Thymus (tissue), 11 donors: ENCODE measurements around the gene GPT2. TPM values are rescaled to one million over a fixed set of nuclear protein-coding genes. Genes with fewer than 3 reads are reported as not detected.
"Not testable (repeated sequence)": the region's sequence is repeated elsewhere in the genome, so short reads cannot be mapped to it uniquely, and the experiment has no call there.

ENCODE experiments used
- DNase-seq, 9 donors: peaks; one replicate each; pipeline ENCODE4 v3.0.0-alpha.2; 2013; ENCODE audit warnings: low spot score in 9 of 9, low read depth in 6 of 9, missing footprints in 1 of 9
- H3K27ac ChIP-seq, 2 donors: one replicate each; pipeline ENCODE4 v1.5.1; 2013; ENCODE audit warnings: control low read depth in 1 of 2, low read depth in 1 of 2, low read length in 1 of 2, mild to moderate bottlenecking in 1 of 2, moderate library complexity in 1 of 2
- H3K27me3 ChIP-seq, 2 donors: one replicate each; pipeline ENCODE4 v1.5.1; 2013; ENCODE audit warnings: low read length in 1 of 2; ENCODE audit not compliant: control insufficient read depth in 2 of 2, insufficient read depth in 1 of 2
- H3K36me3 ChIP-seq, 2 donors: one replicate each; pipeline ENCODE4 v1.5.1; 2013; ENCODE audit warnings: low read length in 1 of 2, mild to moderate bottlenecking in 1 of 2, moderate library complexity in 1 of 2; ENCODE audit not compliant: control insufficient read depth in 2 of 2, insufficient read depth in 2 of 2
- H3K4me1 ChIP-seq, 2 donors: one replicate each; pipeline ENCODE4 v1.5.1; 2013; ENCODE audit warnings: low read length in 2 of 2; ENCODE audit not compliant: control insufficient read depth in 2 of 2, insufficient read depth in 2 of 2
- H3K4me3 ChIP-seq, 2 donors: one replicate each; pipeline ENCODE4 v1.5.1; 2013; ENCODE audit warnings: low read length in 2 of 2, control low read depth in 1 of 2, mild to moderate bottlenecking in 1 of 2
- H3K9me3 ChIP-seq, 2 donors: one replicate each; pipeline ENCODE4 v1.5.1; 2013; ENCODE audit warnings: low read length in 1 of 2, mild to moderate bottlenecking in 1 of 2; ENCODE audit not compliant: control insufficient read depth in 2 of 2, insufficient read depth in 1 of 2
- WGBS: extraction: QIAGEN DNeasy Blood & Tissue Kit; methylation state at CpG from one replicate; pipeline ENCODE4 v1.1.7; 2013; 5-methylcytosine and 5-hydroxymethylcytosine counted together
- polyA plus RNA-seq: library from polyadenylated mRNA; stranded (reverse); fragments of 200-250 nt; gene quantifications from one replicate; pipeline ENCODE4 v1.2.3, GENCODE V29; 2013
- total RNA-seq: library from RNA; stranded (reverse); fragments of 120-200 nt; gene quantifications from one replicate; pipeline ENCODE4 v1.2.4, GENCODE V29; 2013
- donor health status: healthy.

GPT2 gene
- total and polyA plus RNA-seq, 2 donors = 4.3 to 20.4 TPM

GRCh38 chr16:46924402-46924801 is 40.2 kb downstream of the GPT2 start:
- Histone ChIP-seq H3K27me3 (no peaks in the 10 kb centered on the region), H3K4me1 (no peaks in the 10 kb centered on the region), H3K9me3 (no peaks in the 10 kb centered on the region), H3K27ac (no peak overlapping the region), H3K4me3 (no peak overlapping the region), H3K36me3 (no peaks in the 10 kb centered on the region)
- DNase-seq = no peak
- 98% methylated on average over 6 of the region's 6 CpGs for WGBS

- Histone ChIP-seq H3K4me1 (no peaks in the 10 kb centered on the region), H3K9me3 (no peaks in the 10 kb centered on the region), H3K27ac (no peak overlapping the region), H3K4me3 (no peak overlapping the region), H3K27me3 (no peaks in the 10 kb centered on the region), H3K36me3 (no peaks in the 10 kb centered on the region)
- DNase-seq = no peak
- 97% methylated on average over 13 of the region's 13 CpGs for WGBS
Observed at GRCh38 chr16:46926470-46927225, 42.5 kb downstream of the GPT2 start.

GRCh38 chr16:46927273-46927672 is 43.1 kb downstream of the GPT2 start:
- DNase-seq = no peak
- Histone ChIP-seq H3K9me3 (no peaks in the 10 kb centered on the region), H3K27me3 (no peaks in the 10 kb centered on the region), H3K36me3 (no peaks in the 10 kb centered on the region), H3K4me3 (no peak overlapping the region), H3K4me1 (no peaks in the 10 kb centered on the region), H3K27ac (no peak overlapping the region)
- WGBS = 91% methylated on average over 8 of the region's 8 CpGs

GRCh38 chr16:46928811-46929210 is 44.6 kb downstream of the GPT2 start:
- Histone ChIP-seq H3K27ac (no peak overlapping the region), H3K4me3 (no peak overlapping the region), H3K27me3 (no peaks in the 10 kb centered on the region), H3K36me3 (no peaks in the 10 kb centered on the region), H3K9me3 (no peaks in the 10 kb centered on the region), H3K4me1 (peaks cover 0 to 3% of the 10 kb centered on the region in 2 donors)
- WGBS = 93% methylated on average over 15 of the region's 15 CpGs
- DNase-seq = no peak

GRCh38 chr16:46929378-46930332 is 45.5 kb downstream of the GPT2 start:
- Histone ChIP-seq H3K36me3 (no peaks in the 10 kb centered on the region), H3K27me3 (no peaks in the 10 kb centered on the region), H3K4me3 (no peak overlapping the region), H3K9me3 (no peaks in the 10 kb centered on the region), H3K27ac (no peak overlapping the region), H3K4me1 (peaks cover 0 to 3% of the 10 kb centered on the region in 2 donors)
- 74% methylated on average over 43 of the region's 43 CpGs for WGBS
- DNase-seq = peak in 7 of 9 donors; percentile 11 to 50 (median 20)

GRCh38 chr16:46930861-46931260 is 46.7 kb downstream of the GPT2 start:
- no peak for DNase-seq
- peaks cover 0 to 3% of the 10 kb centered on the region in 2 donors for H3K4me1 ChIP-seq
- WGBS = 87% methylated on average over 8 of the region's 8 CpGs
- no peaks in the 10 kb centered on the region for H3K9me3 ChIP-seq
- H3K36me3 ChIP-seq = no peaks in the 10 kb centered on the region
- no peak overlapping the region for H3K27ac ChIP-seq
- no peak overlapping the region for H3K4me3 ChIP-seq
- no peaks in the 10 kb centered on the region for H3K27me3 ChIP-seq

GRCh38 chr16:46932802-46933201 is 48.6 kb downstream of the GPT2 start:
- Histone ChIP-seq H3K27me3 (no peaks in the 10 kb centered on the region), H3K4me1 (peaks cover 0 to 3% of the 10 kb centered on the region in 2 donors), H3K4me3 (no peak overlapping the region), H3K9me3 (no peaks in the 10 kb centered on the region), H3K27ac (no peak overlapping the region), H3K36me3 (no peaks in the 10 kb centered on the region)
- peak in 2 of 9 donors; percentile 4 to 13 for DNase-seq
- WGBS = 21% methylated on average over 7 of the region's 7 CpGs

GRCh38 chr16:46937536-46937935 is 53.4 kb downstream of the GPT2 start:
- Histone ChIP-seq H3K4me3 (no peak overlapping the region), H3K36me3 (no peaks in the 10 kb centered on the region), H3K4me1 (peaks cover 0 to 3% of the 10 kb centered on the region in 2 donors), H3K27ac (no peak overlapping the region), H3K27me3 (no peaks in the 10 kb centered on the region), H3K9me3 (no peaks in the 10 kb centered on the region)
- no peak for DNase-seq

GRCh38 chr16:46944713-46945112 is 60.6 kb downstream of the GPT2 start:
- not testable (repeated sequence) for H3K27me3 ChIP-seq, DNase-seq, H3K9me3 ChIP-seq, H3K4me3 ChIP-seq, H3K36me3 ChIP-seq, H3K27ac ChIP-seq, H3K4me1 ChIP-seq
- WGBS = 91% methylated on average over 8 of the region's 8 CpGs
